HTERT RPE-1 (cell line): ENCODE data around the gene CELSR1.

Experiments
- in situ Hi-C: fragments of 300-500 bp; cut with MboI; formaldehyde crosslinking; loops from 4 replicates; pipeline ENCODE4 v1.14.3; 2020; ENCODE audit warnings: low sequenced_read_pairs

The CELSR1 gene

GRCh38 chr22:46390105-46390651, 147.2 kb downstream of the CELSR1 start:
- in situ Hi-C loops, result no loop called here

- in situ Hi-C loops, result no loop called here
Observed at GRCh38 chr22:46389081-46389480, 148.3 kb downstream of the CELSR1 start.

- in situ Hi-C loops, result no loop called here
Observed at GRCh38 chr22:46388647-46389046, 148.8 kb downstream of the CELSR1 start.

DNA sequence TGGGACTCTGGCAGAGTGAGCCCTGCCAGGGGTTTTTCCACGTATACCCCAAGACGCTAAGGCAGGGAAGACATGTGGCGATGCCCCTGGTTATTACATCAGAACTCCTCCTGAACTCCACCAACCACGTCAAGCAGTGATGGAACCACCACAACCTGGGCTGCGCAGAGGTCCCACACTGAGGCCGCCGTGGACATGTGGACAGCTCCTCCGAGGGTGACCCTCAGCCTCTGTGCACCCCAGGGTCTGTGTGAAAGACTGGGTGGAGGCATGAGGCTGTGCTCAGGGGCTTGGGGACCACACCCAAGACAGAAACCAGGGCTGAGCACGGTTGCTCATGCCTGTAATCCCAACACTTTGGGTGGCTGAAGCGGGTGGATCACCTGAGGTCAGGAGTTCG, 149.7 kb downstream of the CELSR1 start:
- in situ Hi-C loops, result no loop called here

DNA sequence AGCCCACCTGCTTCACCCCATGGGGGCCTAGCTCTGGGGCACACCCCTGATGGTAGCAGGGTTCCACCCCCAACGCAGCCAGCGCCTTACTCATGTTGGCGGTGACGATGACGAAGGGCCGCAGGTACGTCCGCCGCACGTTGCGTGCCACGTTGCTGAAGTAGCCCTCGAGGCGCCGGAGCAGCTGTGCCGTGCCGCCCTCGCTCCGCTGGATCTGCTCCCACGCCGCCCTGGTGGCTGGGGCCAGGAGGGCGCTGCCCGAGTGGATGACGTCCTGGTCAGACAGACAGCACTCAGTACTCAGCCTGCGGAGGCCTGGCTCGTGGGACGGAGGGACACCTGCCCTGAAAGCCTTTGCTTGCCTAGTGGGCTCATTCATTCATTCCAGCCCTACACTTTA, 151.1 kb downstream of the CELSR1 start:
- in situ Hi-C loops, result no loop called here

- in situ Hi-C loops, result no loop called here
Observed at GRCh38 chr22:46382524-46382923, 154.9 kb downstream of the CELSR1 start.

GRCh38 chr22:46381731-46382130, 155.7 kb downstream of the CELSR1 start:
- in situ Hi-C loops, result no loop called here

GRCh38 chr22:46381142-46381541, 156.3 kb downstream of the CELSR1 start:
- in situ Hi-C loops, result no loop called here

- in situ Hi-C loops, result no loop called here
Observed at GRCh38 chr22:46380581-46380980, 156.8 kb downstream of the CELSR1 start.

DNA sequence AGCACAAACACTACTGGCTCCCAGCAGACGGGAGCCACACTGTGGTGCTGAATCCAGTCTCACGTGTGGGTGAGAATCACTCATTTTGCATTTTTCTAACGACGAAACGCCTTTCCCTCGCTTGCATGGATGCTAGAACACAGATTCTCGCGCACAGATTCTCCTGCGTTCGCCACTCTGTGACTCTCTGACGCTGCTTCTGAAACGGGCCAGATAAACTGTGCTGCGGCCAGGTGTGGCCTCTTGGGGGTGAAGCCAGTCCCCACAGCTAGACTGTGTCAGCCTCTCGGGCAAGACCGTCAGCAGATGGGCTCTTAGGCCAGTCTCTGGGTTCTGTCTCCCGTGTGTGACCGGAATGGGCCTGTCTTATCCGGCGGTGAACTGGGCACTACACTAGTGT, 157.4 kb downstream of the CELSR1 start:
- in situ Hi-C loops, result no loop called here

DNA sequence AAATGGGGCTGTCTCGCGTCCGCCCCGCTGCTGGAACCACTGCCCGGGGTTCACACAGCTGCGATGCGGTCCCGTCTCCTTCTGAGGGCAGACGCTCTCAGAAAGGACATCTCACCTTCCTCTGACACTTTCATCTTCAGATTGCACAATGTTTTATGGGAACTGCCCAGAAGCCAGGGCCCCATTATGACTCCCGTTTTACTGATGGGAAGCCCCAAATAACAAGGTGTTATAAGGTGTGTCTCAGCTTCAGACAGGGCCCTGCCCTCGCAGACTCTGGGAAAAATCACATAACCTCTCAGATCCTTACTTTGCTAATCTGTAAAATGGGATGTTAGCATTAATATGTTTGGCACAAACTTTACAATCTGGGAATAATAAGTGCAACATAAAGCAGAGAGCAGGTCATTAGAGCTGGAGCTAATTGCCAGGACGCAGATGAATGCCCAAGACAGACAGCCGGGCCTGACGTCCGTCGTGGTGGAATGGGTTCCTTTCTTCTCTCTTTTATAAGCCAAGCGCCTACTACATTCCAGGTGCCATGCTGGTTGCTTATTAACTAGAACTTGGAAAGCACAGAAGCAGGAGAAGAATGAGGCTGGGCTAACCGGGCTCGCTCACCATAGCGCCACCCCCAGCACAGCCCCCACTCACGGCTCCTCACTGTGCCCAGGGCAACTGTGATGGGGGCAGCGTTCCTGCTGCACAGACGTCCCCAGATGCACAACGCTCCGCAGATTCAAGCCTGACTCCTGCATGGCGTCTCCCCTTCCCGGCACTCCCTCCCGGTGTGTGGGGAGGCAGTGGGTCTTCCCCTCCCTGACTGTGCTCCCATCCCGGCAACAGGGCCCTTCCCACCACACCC, 158.1 kb downstream of the CELSR1 start:
- in situ Hi-C loops, result no loop called here

DNA sequence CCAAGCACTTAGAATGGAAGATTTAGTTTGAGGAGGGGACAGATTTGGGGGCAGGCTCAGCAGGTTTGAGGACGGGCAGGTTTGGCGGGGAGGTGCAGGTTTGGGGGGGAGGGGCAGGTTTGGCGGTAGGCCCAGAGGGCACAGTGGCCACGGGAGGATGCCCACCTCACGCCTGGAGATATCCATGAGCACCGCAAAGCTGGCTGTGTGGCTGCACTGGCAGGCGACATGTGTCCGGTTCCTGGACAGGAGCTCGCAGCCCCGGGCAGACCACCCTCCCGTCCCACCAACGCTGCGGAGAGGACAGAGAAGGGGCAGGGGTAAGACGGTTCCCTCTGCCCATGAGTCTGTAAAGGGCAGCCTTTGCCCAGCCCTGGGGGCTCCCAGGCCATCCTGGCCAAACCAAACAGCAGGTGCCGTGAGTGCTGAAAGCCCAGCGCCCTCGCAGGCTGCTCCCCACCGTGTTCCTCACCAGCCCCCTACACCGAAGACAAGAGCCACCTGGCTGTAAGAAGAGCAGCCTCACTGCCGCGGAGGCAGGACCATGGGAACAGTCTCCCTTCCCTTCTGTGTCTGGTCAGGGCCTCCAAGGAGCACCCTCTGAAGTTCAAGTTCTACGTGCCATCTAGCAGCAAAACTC, 158.9 kb downstream of the CELSR1 start:
- in situ Hi-C loops, result no loop called here

DNA sequence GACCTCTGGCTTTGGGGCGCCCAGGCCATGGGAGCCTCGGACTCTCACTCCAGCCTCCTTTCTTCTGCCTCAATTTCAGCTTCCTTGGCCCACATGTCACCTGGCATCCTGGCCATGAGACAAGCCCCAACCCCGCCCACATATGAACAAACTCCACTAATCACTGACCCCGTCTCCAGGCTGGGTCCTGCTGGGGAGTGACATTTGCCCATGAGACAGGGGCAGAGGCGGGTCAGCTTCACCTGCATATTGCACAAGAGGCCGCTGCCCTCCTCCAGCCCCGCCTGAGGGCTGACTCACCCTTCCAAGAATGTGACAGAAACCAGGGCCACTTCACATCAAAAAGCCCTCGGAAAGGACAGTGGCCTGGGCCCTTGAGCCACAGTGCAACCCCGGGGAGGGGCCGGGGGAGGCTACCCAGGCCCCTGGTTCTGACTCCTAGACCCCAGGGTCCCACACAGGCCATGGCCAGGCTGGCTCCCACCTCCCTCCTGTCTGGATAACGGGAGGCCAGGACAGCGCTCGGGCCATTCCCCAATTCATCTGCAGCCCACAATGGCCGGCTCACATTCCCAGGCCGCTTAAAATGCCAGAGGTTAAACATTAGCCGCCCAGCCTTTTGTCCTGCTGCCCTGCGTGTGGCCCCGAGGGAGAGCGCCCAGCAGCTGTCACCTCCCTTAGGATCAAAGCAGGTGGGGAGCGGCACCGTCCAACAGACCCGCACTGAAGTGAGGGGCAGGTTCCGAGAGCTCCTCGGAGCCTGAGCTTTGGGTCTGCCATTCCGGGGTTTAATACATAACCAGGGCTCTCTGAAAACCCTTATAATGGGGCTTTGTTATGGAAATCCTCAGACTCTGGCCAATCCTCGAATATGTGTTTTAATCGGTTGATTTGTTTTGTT, 159.6 kb downstream of the CELSR1 start:
- in situ Hi-C loops, result no loop called here

DNA sequence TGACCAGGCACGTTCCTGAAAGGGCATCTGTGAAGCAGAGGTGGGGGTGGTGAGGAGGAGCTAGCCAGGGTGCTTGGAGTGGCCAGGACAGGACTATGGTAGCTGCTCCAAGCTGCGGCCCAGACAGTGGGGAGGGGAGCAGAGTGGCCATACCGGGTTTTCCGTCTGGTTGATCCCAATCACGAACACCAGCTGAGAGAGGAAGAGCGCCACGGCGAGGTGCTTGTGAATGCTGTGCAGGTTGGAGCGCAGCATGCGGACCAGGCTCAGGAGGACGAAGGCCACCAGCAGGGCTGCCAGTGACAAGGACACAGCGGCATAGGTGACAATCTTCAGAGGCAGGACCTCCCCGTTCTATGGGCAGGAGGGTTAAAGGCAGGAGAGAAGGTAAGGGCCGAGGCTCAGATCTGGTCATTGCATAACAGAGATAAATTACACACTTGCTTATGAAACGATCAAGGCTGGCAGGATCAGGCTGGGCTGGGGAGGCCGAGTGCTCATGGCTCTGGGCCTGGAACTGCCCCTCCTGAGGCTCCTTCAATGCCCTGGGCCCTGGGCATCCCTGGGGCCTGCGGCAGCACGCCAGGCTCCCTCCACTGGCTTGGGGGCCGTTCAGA, 160.4 kb downstream of the CELSR1 start:
- in situ Hi-C loops, result no loop called here

GRCh38 chr22:46376111-46376510, 161.3 kb downstream of the CELSR1 start:
- in situ Hi-C loops, result no loop called here

DNA sequence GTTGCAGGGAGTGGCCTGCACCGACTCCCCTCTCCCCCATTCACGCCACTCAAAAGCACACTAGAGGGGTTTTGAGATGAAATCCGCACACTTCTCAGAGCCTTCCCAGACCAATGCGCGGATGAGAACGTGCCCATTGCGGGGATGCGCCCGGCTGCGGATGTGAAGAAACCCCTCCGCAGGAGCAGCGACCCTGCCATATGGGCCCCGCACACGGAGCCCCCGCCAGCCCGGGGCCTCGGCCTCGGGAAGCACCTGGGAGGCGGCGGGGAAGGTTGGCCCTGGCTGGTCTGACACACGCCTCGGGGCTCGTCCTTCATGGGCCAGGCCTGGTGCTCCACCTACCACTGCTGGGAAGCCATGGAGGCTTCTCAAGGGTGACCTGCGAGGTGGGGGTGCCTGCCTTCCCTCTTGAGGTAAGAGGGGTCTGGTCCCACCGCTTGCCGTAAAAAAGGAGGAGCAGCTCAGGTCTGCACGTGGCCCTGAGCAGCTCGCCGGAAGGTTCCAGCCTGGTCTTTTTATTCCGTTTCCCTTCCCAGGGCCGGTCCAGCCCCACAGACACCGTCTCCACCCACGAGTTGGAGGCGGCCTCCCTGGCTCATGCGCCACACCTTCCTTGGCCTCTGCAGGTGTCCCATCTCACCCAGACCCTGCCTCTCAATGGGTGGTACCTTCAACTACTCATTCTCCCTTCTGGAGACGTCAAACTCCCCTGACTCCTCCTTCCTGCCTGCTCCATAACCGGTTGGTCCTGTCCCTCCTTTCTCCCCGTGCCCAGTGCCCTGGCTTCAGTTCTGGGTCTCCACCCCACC, 162.6 kb downstream of the CELSR1 start:
- in situ Hi-C loops, result loop anchor here (25.0 kb wide), 1 partner anchor 162 kb away; the partner anchor contains the start of gene CELSR1

GRCh38 chr22:46373921-46374662, 163.3 kb downstream of the CELSR1 start:
- in situ Hi-C loops, result loop anchor here (25.0 kb wide), 1 partner anchor 163 kb away; the partner anchor contains the start of gene CELSR1

- in situ Hi-C loops, result loop anchor here (25.0 kb wide), 1 partner anchor 164 kb away; the partner anchor contains the start of gene CELSR1
Observed at GRCh38 chr22:46373159-46373558, 164.3 kb downstream of the CELSR1 start.

DNA sequence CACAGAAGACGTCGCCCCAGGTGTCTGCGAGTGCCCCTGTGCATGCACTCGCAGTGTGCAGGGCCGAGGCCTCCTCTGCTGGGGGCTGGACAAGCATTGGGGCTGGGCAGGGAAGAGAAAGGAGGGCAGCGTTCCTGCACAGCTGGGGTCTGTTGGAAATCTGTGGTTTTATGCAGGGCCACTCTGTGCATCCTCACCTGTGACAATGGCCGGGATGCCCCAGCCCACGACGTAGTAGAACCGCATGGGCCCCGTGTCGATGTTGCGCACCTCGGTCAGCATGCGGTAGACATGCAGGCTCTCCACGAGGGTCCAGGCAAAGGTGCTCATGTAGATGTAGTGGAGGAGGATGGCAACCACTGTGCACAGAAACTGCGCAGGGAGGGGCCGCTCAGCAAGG, 164.7 kb downstream of the CELSR1 start:
- in situ Hi-C loops, result loop anchor here (25.0 kb wide), 1 partner anchor 165 kb away; the partner anchor contains the start of gene CELSR1
